GM19397 (cell line): ENCODE measurements around the gene DIDO1.
A peak's percentile ranks its signal among the peaks of the same experiment; 100 is the strongest.
"Not testable (repeated sequence)": the region's sequence is repeated elsewhere in the genome, so short reads cannot be mapped to it uniquely, and the experiment has no call there.

Experiments
- ATAC-seq: cut with Tn5 transposase; IDR thresholded peaks from one replicate; pipeline ENCODE4 v1.9.1; 2021; ENCODE audit warnings: mild to moderate bottlenecking, moderate library complexity; ENCODE audit not compliant: unreplicated experiment

The DIDO1 gene

DNA sequence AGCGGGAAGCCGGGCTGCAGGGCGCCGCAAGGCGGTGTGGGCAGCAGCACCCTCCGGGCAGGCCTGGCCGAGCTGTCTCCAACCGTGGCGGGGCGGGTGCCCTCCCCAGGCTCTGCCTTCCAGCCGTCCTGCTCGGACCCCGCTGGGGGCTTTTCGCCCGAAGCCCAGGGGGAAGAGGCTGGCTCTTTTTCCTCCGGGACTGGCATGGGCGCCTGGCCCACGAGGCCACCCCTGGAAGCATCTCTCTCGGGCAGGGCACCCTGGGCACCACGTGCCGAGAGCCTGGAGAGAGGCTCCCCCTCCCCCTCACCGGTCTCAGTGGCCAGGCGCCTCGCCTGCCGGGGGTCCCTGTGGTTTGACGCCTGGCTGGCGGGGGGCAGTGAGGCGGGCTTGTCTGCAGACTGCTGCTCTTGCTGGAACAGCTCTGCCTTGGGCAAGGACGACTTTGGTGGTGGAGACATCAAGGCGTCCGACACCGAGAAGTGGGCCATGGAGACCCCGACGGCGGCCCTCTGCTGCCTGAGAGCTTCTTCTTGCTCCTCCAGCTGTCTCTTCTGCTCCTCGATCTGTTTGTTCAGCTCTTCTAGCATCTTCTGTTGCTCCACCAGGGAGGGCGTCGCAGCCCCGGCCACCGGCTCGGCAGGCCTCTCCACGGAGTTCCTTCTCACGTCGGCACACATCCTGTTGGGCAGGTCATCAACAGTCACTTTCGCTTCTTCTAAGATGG is 45.2 kb downstream of the DIDO1 start:
- ATAC-seq, result no peak

- ATAC-seq, result no peak
Measured at GRCh38 chr20:62880147-62880934, 46.0 kb downstream of the DIDO1 start.

DNA sequence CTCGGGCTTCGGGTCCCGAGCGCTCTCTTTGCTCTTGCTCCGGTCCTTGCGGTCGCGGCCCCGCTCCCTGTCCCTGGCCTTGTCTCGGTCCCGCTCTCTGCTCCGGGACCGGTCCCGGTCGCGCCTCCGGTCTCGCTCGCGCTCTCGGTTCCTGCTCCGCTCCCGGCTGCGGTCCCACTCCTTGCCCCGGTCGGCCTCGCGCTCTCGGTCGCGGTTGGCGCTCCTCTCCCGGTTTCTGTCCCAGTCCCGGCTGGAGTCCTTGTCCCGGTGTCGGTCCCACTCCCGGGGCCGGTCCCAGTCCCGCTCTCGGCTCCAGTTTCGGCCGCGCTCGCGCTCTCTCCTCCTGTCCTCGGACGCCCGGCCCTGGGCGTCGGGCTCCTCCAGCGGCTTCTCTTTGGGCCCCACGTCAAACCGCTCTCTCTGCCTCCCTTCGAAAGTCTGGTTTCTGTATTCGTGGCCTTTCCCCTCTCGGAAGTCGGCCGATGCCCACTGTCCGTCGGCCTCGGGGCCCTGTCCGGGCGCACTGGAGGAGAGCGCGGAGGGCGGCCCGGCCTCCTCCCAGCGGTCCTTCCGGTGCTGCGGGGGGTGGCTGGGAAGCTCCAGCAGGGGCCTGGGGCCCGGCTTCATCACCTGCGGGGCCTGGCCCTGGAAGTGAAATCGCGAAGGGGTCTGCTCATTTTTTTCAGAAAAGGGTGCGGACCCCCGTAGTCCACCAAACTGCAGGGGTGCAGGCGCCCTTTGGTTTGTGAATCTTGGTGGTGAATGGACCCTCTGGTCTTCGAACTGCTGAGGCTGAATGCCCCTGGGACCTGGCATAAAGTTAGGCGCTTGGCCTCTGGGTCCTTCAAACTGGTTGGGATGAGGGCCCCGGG is 46.8 kb downstream of the DIDO1 start:
- no peak for ATAC-seq

- no peak for ATAC-seq
Measured at GRCh38 chr20:62878244-62879038, 47.9 kb downstream of the DIDO1 start.

- no peak for ATAC-seq
Measured at GRCh38 chr20:62876902-62877816, 49.1 kb downstream of the DIDO1 start.

DNA sequence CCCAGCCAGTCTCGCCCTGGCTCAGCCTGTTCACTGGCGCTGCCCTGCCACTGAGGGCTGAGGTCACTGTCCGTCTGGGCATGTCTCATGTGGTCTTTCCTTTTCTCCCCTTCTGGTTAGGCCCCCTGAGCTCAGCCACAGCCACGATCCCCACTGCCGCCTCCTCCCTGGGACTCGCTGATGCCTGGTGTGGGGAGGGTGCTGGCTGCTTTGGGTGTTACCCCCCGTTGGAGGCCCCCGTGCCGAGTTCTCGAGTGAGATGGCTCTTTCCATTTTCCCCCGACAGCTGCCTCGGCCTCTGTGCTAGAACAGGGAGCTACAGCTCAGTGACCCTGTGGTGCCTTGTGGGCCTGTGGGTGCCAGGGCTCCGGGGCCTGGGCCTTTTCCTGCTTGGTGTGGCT is 49.8 kb downstream of the DIDO1 start:
- ATAC-seq, result no peak

- ATAC-seq, result no peak
Measured at GRCh38 chr20:62875419-62876361, 50.6 kb downstream of the DIDO1 start.

- ATAC-seq, result no peak
Measured at GRCh38 chr20:62874964-62875344, 51.4 kb downstream of the DIDO1 start.

GRCh38 chr20:62873681-62874031 is 52.6 kb downstream of the DIDO1 start:
- ATAC-seq, result not testable (repeated sequence)

GRCh38 chr20:62873280-62873679 is 53.0 kb downstream of the DIDO1 start:
- ATAC-seq, result no peak

DNA sequence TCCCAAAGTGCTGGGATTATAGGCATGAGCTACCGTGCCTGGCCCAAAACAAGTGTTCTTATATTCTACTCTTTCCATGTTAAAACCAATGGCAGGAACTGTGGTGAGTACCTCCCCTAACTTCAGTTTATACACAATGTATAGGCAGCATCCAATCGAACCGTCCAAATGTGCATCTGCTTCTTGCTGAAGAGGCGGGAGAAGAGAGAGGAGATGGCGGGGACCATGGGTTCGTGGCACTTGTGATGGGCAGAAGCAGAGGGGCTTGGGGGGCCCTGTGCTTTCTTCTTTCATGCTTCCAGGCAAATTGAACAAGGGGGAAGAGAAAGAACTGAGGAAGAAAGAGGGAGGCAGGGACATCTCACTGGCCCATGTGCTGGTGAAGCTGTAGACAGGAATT is 53.4 kb downstream of the DIDO1 start:
- ATAC-seq, result no peak

GRCh38 chr20:62872184-62872847 is 54.0 kb downstream of the DIDO1 start:
- no peak for ATAC-seq

DNA sequence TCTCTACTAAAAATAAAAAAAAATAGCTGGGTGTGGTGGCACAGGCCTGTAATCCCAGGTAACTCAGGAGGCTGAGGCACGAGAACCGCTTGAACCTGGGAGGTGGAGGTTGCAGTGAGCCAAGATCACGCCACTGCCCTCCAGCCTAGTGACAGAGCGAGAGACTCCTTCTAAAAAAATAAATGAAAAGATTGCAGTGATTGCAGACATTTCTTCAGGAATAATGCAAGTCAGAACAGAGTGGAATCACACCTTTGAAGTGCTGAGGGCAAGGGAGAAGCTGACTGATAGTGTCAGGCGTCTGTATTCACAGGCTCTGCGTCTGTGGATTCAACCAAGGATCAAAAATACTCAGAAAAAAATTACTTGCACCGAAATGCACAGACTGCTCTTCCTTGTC is 62.1 kb downstream of the DIDO1 start:
- no peak for ATAC-seq

DNA sequence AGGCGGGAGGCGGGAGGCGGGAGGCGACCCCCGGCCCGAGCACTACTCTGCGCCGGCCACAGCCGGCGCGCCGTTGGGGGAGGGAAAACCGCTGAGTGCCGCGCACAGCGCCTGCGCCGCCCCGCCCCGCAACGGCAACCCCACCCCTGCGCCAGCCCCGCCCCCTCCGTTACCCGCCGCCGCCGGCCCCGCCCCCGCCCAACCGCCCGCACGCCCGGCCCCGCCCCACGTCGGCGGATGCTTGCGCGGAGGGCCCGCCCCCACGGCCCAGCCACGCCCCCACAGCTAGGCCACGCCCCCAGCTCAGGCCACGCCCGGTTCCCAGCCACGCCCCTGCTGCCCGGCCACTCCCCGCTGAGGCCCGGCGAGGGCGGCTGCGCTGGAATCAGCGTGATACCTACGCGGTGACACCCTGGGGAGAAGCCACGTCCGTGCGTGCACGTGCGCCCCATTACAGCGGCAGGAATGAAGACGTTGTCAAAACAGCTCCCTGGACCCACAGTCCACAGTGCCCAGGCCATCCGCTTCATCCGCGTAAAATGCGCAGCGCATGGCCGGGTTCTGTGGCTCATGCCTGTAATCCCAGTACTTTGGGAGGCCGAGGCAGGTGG is 64.5 kb downstream of the DIDO1 start, which contains the start of gene TCFL5:
TCFL5 (minus strand) TSS at position 97 of the 611 bp plus-strand sequence. CDS start 152 bp downstream, outside the sequence.
- peak; percentile 66 for ATAC-seq

- peak; percentile 48 for ATAC-seq
Measured at GRCh38 chr20:62860924-62861691, 65.2 kb downstream of the DIDO1 start.

DNA sequence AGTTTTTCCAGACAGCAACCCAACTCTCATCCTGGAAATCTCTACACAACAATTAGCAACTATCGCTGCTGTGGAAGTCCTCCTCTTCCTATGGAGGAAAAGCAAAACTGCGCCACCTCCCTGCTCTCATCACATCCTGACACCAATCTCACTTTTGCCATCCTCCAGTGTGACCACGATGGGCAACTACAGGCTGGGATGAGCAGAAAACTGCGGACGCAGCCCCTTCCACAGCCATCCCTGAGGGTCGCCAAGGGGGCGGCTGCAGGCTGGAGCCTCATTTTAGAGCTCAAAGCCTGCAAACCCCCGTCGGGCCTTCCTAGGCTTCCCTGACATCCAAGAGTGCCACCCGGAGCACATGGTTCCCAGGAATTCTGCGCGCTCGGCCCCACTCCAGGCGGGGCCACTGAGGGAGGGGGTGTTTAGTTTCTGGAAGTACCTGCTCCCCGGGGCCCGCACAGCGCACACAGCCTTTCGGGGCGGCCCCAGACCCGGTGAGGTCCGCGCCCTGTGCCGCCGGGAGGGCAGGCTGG is 65.8 kb downstream of the DIDO1 start:
- ATAC-seq, result no peak
